DMS 273 (cell line): ENCODE data around the gene ITGA6.

Experiments used
- DNase-seq: peaks from one replicate; lab custom pipeline; 2025; ENCODE audit not compliant: unreplicated experiment; lab: John Stamatoyannopoulos, UW

Gene ITGA6

DNA sequence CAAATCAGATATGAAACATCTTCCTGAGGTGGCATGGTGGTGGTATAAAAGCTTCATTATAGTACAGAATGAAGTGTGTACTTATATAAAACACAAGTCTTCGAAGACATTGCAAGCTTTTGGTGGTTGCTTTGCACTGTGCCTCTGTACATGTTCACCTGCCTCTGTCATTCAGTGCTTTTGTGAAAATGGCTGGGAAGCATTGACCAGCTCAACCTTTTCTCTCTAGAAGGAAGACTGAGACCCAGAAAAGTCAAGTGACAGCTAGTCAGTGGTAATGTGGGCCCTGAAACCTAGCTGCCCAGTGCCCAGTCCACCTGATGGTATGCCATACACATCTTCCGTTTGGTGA lies 12.1 kb downstream of the ITGA6 start:
- DNase-seq: no peak

GRCh38 chr2:172439911-172440310 lies 12.5 kb downstream of the ITGA6 start:
- no peak for DNase-seq

DNA sequence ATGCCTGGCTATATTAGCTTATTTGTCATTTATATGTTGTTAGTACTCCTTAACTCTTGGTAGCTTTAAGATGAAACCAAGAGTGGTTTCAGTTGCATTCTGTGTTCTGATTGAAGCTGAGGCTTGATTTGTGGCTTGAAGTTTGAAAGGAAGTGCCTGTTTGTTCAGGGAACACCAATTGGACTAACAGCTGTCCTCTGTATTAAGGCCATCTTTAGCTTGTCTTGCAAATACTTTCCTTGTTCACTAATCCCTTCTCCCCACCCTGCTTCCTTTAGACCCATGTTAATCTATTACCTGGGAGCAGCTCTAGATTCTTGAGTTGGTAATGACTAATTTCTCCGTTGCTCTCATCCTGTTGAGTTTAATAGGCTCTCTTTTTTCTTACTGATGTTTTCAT lies 13.4 kb downstream of the ITGA6 start:
- peak; percentile 9 for DNase-seq

GRCh38 chr2:172442072-172442895 lies 14.9 kb downstream of the ITGA6 start:
- DNase-seq: peak; percentile 36

- DNase-seq: peak; percentile 18
Measured at GRCh38 chr2:172445851-172446250, 18.5 kb downstream of the ITGA6 start.

GRCh38 chr2:172446474-172447063 lies 19.2 kb downstream of the ITGA6 start:
- no peak for DNase-seq

DNA sequence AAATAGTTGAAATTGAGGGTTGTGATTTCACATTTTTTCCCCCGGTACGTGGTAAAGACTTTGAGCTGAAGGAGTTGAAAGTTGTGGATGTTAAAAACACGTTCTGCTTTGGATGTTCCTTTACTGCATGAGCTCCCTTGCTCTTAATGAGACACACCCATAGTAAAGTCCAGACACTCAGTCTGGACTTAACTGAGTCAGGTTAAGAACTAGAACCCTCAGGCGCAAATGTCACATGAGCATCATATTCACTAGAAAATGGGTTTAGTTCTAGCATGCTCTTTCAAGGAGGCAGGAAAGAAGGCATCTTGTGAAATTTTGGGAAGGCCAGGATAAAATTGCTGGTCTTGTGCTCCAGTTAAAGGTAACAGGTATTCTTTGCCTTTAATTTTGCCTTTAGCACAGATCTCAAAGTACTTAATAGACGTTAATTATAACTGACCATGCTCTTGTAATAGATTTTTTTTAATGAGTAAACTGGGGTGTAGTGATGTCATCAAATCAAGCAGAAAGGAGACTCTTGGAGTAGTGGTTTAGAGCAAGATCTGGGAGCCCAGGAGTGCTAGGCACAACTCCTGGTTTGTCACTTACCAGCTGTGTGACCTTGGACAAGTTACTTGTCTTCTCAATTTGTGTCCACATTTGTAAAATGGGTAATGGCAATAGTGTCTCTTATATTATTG lies 20.6 kb downstream of the ITGA6 start:
- DNase-seq: no peak

- no peak for DNase-seq
Measured at GRCh38 chr2:172448544-172449267, 21.3 kb downstream of the ITGA6 start.

DNA sequence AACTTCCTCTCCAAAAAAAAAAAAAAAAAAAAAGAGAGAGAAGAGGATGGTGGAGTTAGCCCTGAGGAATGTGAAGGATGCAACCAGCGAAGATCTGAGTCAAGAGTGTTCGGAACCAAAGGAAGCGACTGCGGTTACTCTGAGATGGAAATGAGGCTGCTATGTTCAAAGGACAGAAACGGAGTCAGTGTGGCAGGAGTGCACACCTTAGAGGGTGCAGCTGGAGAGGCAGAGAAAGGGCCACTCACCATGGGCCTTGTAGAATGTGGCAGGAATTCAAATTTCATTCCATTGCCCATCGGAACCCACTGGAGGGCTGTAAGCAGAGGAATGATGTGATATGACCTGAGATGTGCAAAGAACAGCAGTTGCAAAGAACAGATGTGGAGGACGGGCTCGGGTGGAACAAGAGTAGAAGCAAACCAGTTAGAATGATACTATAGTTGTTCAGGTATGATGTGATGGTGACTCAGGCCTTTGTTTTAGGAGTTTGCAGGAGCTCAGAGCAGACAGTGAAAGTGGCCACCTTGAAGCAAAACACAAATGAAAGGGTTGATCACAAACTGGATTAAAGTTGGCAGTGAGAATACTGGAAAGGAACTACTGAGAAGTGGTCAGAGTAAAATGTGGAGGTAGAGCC lies 22.6 kb downstream of the ITGA6 start:
- no peak for DNase-seq

DNA sequence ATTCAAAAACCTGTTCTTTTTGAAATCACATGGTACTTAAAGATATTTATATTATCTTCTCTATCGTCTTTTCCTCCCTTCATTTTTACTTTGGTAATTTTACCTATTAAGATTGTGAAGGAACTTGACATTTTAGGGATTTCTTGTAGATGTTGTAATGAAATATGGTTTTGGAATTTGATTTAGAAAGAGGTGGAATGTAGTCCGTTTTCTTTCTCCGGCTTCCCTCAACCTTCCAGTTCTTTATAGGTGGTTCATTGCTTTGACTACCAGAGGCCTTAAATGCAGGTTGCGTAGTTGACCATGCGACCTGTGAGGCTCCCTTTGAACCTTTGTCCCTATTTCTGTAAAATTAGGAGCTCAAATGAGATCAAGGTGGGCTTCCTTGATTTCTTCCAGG lies 24.5 kb downstream of the ITGA6 start:
- DNase-seq: no peak

- no peak for DNase-seq
Measured at GRCh38 chr2:172452845-172453244, 25.5 kb downstream of the ITGA6 start.

- DNase-seq: no peak
Measured at GRCh38 chr2:172454404-172455120, 27.2 kb downstream of the ITGA6 start.

DNA sequence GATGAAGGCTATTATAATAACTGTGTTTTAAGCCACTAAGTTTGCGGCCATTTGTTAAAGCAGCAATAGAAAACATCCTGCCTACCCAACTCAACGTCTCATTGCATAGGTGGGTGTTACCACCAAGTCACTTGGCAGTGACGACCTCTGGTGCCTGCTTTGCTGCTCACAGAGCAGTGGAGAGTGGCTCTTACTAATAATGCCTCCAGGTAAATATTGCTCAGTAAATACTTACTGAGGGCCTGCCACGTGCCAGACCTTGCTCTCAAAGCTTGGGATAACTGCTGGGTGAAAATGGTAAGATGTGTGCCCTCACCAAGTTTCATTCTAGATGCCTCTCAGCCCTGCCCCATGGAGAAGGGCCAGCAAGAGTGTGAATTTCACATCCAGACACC lies 27.7 kb downstream of the ITGA6 start:
- DNase-seq: no peak

DNA sequence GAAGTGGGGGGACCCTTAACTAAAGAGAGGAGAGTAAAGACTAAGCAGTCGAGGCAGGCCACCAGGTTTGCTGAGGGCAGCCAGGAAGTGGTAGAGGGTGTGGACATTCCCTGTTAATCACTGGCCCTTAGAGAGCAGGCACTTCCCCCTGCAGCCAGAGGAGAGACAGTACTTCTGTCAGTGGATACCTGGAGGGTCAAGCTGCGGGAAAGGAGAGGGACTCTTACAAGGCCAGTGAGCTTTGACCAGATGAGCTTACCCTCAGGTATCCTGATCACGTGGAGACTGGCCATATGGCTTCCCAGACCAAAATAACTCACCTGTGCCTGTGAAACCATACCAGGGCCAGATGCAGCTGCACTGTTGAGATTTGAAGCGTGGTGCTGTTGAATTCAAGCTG lies 28.6 kb downstream of the ITGA6 start:
- no peak for DNase-seq

- DNase-seq: peak; percentile 36
Measured at GRCh38 chr2:172457536-172457935, 30.1 kb downstream of the ITGA6 start.

- DNase-seq: no peak
Measured at GRCh38 chr2:172458561-172459124, 31.3 kb downstream of the ITGA6 start.

DNA sequence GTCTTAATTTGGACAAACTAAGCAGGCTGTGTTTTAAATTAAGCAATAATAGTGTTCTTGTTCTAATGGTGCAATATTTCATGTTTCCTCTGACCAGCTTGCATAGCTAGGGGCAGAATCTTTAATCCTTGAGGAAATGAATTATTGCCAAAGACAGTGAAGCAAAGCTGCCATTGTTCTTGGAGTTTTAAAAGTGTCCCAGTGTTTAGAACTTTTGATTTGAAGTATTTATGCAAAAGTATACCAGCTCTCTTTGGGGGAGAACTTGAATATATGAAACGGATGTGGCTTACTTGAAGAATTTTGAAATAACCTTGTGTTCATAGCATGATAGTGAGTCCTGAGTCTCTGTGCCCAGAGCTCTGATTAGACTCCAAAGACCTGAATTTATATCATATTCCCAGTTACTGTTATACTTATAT lies 33.4 kb downstream of the ITGA6 start:
- no peak for DNase-seq

GRCh38 chr2:172461591-172462372 lies 34.4 kb downstream of the ITGA6 start:
- peak; percentile 68 for DNase-seq

GRCh38 chr2:172462373-172462848 lies 35.0 kb downstream of the ITGA6 start:
- DNase-seq: no peak
